GDM1 (cell line): ENCODE data around the gene EVL.
"Not testable (repeated sequence)": the region's sequence is repeated elsewhere in the genome, so short reads cannot be mapped to it uniquely, and the experiment has no call there.

Experiments used
- DNase-seq: peaks from one replicate; lab custom pipeline; 2025; lab: John Stamatoyannopoulos, UW

Gene EVL

DNA sequence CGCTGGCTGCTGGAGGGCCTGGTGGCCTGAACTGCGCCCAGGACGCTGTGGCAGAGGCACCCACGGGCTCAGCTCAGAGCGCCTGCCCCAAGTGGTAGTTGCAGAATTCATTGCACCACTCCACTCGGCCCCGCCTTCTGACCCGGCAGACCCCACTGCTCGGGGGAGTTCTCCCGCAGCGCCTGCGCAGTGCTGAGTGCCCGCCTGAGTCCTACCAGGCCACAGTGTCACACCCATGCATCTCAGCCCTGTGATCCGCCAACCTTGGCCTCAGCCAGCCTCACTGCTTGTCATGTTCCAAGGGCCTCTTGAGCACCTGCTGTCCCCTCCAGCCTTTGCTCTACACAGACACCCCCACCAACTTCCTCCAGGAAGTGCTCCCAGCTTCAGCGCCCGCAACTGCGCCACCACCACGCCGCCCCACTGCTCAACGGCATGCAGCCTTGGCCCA lies 82.0 kb downstream of the EVL start:
- peak; percentile 39 for DNase-seq

- no peak for DNase-seq
These were observed 82.7 kb downstream of the EVL start for GRCh38 chr14:100147691-100148464.

GRCh38 chr14:100148837-100149731 lies 83.9 kb downstream of the EVL start:
- no peak for DNase-seq

GRCh38 chr14:100149851-100150611 lies 84.8 kb downstream of the EVL start:
- no peak for DNase-seq

DNA sequence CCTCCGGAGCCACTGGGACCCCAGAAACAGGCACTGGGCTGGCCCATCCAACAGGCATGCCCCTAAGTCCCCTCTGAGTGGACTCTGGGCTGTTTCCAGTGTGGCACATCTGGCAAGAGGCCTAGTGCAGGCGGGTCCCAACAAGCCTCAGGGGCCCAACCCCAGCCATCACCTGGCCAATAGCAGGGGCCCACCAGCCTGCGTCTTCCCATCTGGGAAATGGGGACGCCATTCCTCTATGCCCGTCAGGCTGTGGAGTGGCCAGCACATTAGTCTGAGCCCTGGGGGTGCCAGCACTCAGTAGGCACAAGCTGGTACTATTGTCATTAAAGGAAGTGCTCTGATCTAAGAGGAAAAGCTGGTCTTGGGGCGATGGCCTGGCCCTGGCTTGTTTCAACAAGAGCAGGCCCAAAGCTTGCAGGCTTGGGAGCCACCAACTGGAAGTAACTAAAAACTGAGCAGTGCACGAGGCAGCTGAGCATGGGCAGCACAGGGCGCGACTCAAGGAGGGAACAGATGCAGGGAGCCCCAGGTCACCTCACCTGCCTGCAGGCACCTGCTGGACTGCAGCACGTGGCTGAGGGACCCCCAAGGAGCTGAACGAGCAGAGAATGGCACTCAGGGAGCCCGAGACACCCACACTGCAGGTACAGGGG lies 85.8 kb downstream of the EVL start:
- DNase-seq = no peak

GRCh38 chr14:100152091-100152490 lies 86.9 kb downstream of the EVL start:
- no peak for DNase-seq

- no peak for DNase-seq
These were observed 88.3 kb downstream of the EVL start for GRCh38 chr14:100153560-100153959.

DNA sequence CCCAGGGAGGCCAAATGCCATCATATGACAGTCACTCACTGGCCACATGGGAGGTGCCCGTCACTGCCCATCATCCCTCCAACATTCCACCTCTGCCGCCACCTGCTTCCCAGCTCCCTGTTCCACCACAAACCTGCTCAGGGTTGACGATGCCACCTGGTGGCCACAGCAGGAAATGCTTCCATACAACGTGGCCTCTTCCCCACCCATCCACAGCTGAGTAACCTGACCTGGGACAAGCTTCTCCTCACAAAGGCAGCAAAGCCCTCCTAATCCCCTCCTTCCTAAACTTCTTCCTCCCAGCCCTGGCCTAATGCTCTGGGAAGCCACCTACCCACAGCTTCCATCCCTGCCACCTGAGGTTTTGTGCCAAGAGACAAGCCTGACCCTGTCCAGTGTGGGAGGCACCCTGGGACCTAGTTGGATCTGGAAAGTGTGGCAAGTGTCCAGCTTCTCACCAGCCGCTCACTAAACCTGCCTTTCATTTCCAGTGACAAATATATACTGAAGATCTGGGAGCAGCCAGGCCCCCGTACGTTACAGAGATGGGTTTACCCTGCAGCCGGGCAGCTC lies 89.9 kb downstream of the EVL start:
- peak; percentile 16 for DNase-seq

DNA sequence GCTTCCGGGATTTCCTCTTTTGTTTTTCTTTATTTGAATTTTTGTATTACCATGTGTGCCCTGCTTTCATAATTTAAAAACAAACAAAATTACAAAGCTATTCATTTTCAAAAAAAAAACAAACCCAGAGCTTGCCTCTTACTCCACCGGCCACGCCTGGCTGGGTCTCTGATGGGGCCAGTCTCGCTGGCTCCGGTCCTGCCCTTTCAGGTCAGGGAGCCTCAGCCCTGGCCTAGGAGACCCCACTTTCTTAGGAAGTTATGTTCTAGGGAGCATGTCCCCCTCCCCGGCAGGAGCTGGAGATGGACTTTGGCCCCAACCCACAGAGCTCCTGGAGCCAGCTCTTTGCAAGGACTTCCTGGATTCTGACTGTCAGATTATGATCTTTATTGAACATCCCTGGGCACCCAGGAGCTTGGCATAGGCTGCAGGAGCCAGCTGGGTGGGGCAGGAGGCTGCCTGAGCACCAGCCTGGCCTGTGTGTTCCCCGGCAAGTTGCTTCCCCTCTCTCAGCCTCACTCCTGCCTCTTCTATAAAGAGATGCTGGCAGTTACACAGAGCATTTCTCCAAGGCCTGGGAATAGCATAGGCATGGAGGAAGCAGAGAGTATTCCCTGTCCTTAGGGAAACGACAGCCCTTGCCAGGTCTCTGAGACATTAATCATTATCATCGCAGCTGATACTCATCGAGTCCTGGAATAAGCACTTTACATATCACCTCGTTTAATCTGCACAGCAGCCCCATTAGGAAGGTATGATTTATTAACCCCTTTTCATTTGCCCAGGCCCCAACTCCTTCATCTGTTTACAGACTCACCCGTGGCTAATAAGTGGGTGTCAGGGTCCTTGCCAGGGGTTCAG lies 90.8 kb downstream of the EVL start:
- DNase-seq = no peak

DNA sequence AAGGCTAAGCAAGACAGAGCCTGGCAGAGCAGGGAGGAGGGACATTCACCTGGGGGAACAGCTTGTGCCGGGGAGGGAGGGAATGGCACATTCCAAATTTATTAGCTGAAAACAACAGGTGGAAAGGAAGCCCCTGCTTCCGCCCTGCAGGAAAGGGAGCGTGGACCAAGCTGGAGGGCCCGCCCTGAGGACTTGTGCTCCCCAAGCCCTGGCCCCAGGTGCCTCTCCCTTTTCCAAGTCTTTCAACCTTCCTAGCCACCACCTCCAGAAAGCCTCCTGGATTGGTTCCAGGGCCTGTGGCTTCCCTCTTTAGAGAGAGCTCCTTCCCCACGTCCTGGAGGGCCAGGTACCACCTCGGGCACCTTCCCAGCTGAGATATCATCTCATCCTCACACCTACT lies 91.6 kb downstream of the EVL start:
- no peak for DNase-seq

DNA sequence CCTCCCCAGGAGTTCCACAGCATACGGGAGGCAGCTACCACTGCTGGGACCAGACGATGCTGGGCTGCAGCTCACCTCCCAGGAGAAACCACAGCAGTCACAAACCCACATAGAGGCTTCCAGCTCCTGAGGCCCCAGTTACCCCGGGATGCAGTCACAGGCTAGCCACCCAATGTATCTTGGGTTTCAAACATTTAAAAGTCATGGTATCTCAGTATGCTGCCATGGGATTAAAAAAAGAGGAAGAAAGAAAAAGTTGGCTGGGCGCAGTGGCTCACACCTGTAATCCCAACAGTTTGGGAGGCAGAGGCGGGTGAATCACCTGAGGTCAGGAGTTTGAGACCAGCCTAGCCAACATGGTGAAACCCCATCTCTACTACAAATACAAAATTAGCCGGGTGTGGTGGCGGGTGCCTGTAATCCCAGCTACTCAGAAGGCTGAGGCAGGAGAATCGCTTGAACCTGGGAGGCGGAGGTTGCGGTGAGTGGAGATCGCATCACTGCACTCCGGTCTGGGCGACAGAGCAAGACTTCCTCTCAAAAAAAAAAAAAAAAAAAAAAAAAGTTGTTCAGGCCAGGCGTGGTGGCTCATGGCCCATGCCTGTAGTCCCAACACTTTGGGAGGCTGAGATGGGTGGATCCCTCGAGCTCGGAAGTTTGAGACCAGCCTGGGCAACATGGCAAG lies 92.5 kb downstream of the EVL start:
- not testable (repeated sequence) for DNase-seq

- no peak for DNase-seq
These were observed 93.4 kb downstream of the EVL start for GRCh38 chr14:100158566-100159093.

DNA sequence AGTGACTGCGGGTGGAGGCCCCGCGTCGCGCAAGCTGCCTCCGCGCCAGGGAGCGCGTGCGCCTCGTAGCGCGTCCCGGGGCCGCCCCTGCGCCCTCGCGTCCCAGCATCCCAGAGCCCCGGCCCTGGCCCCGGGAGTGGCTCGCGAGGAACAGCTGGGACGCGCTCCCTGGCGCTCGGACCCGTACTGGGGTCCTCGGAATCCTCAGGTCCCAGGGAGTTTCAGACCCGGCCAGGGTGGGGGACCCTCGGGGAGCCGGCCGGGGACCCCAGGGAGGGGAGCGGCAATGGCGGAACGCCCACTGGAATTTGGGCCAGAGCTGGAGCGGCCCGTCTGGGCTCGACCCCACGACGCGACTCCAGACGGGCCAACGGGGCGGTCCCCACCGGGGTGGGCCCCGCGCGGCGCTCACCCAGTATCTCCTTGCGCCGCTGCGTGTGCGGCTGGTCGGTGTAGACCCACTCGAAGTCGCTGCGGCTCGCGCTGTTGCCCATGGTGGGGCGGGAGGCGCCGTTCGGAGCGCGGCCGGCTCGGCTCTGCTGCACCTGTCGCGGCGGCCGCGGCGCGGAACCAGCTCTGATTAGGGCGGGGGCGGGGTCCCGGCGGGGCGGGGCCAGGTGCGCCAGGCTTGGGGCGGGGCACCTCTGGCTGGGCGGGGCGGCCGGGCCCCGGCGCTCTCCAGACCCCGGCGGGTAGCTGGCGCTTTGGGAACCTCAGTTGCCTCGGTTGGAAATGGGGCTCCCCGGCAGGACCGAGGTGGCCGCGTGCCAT lies 94.1 kb downstream of the EVL start, which contains the start of gene DEGS2:
TSS of gene DEGS2 (minus strand) at position 552 of the 771 bp plus-strand sequence. CDS start at position 494, 58 bp downstream.
- no peak for DNase-seq

DNA sequence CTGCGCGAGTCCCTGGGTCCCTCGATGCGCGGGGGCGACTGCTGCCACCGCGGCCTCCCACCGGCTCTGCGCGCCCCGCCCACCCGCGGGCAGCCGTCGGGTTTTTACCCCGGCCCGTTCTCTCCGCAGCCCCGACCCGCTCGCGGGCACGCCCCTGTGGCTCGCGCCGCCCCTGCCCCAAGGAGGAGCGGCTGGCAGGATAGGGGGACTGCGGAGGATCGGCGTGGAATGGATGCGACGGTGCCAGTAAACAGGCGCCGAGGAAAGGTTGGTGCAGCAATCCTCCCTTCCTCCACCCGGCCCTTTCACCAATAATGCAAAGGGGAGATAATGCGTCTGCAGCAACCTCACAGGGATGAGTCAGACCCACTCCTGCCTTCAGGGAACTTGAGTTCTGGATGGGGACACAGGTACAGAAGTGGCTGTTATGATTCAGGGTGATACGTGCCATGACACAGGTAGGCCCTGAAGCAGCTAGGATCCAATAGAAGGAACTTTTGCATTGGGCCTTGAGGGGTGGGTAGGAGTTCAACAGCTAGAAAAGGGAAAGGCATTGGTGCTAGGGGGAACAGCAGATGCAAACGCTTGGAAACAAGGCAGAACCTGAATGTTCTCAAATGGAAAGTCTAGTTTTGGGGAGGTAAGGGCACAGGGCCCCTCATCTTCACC lies 94.8 kb downstream of the EVL start:
- no peak for DNase-seq

- DNase-seq = no peak
These were observed 95.3 kb downstream of the EVL start for GRCh38 chr14:100160534-100160916.

DNA sequence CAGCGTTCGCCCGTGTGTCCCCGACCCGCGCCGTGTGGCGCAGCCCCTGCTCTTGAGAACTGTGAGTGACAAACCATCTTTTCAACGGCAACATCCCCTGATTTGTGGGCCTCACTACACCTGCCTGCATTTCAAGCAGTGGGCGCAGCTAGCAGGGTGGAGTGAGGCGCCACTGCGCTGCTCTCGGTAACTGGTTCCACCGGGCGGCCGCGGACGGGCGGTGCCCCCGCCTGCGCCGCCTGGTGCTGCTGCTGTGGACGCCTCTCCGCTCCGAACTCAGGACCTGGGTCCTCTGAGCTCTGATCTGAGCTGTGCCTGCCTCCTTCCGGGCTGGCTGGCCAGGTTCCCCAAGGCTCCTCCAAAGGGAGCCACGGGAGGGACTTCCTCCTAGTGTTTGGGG lies 100.2 kb downstream of the EVL start:
- DNase-seq = no peak

GRCh38 chr14:100165831-100166440 lies 100.7 kb downstream of the EVL start:
- DNase-seq = no peak

GRCh38 chr14:100168506-100168905 lies 103.3 kb downstream of the EVL start:
- DNase-seq = peak; percentile 52
